CD8-positive, alpha-beta memory T cell (primary cell): ENCODE results near the gene ZC3H7A. TPM values are rescaled to one million over a fixed set of nuclear protein-coding genes. Genes with fewer than 3 reads are reported as not detected.
A peak's percentile ranks its signal among the peaks of the same experiment; 100 is the strongest.

Source experiments
- CTCF ChIA-PET: fragments of 350-600 bp; sonication (Branson Sonifier 250); formaldehyde crosslinking; loops from one replicate; lab custom pipeline; 2021; ENCODE audit warnings: antibody characterized with exemption; lab: Charles Lee
- POLR2A ChIA-PET: fragments of 350-600 bp; sonication (Branson Sonifier 250); formaldehyde crosslinking; loops from one replicate; lab custom pipeline; 2021; ENCODE audit warnings: antibody characterized with exemption; lab: Charles Lee
- DNase-seq, 5 donors: peaks; one replicate each; pipeline versions ENCODE4 v3.0.0 to v3.0.0-alpha.2; 2020 to 2022; ENCODE audit warnings: mixed read lengths in 1 of 5
- H3K27ac ChIP-seq: one replicate; pipeline ENCODE4 v1.7.0; 2013; ENCODE audit warnings: low read depth, mild to moderate bottlenecking, low read length, moderate library complexity
- H3K27me3 ChIP-seq: 2 replicates; pipeline ENCODE4 v1.7.0; 2013; ENCODE audit warnings: low read length, mild to moderate bottlenecking; ENCODE audit not compliant: insufficient read depth, poor library complexity, severe bottlenecking
- H3K36me3 ChIP-seq: 2 replicates; pipeline ENCODE4 v1.7.0; 2013; ENCODE audit warnings: mild to moderate bottlenecking, low read length, moderate library complexity; ENCODE audit not compliant: insufficient read depth
- H3K4me1 ChIP-seq: 2 replicates; pipeline ENCODE4 v1.7.0; 2013; ENCODE audit warnings: mild to moderate bottlenecking, low read length, moderate library complexity; ENCODE audit not compliant: insufficient read depth
- H3K4me3 ChIP-seq: 2 replicates; pipeline ENCODE4 v1.7.0; 2013; ENCODE audit warnings: mild to moderate bottlenecking, low read length
- H3K9me3 ChIP-seq: 2 replicates; pipeline ENCODE4 v1.7.0; 2013; ENCODE audit warnings: mild to moderate bottlenecking, low read length
- H3K27ac Mint-ChIP-seq, 8 donors: one replicate each; pipeline ENCODE4 v1.8.0; 2020 to 2021; ENCODE audit warnings: mixed read lengths in 8 of 8, mild to moderate bottlenecking in 6 of 8, inconsistent platforms in 3 of 8, moderate library complexity in 3 of 8
- H3K27me3 Mint-ChIP-seq, 2 donors: one replicate each; pipeline ENCODE4 v1.8.0; 2020 to 2021; ENCODE audit warnings: mixed read lengths in 2 of 2, mild to moderate bottlenecking in 1 of 2, moderate library complexity in 1 of 2
- H3K36me3 Mint-ChIP-seq, 3 donors: one replicate each; pipeline ENCODE4 v1.8.0; 2020 to 2021; ENCODE audit warnings: mixed read lengths in 3 of 3, inconsistent platforms in 1 of 3, mild to moderate bottlenecking in 1 of 3
- H3K4me1 Mint-ChIP-seq, 3 donors: one replicate each; pipeline ENCODE4 v1.8.0; 2020 to 2021; ENCODE audit warnings: mixed read lengths in 3 of 3, inconsistent platforms in 1 of 3, mild to moderate bottlenecking in 1 of 3
- H3K4me3 Mint-ChIP-seq, 7 donors: one replicate each; pipeline ENCODE4 v1.8.0; 2020 to 2021; ENCODE audit warnings: mixed read lengths in 7 of 7, mild to moderate bottlenecking in 6 of 7, moderate library complexity in 4 of 7, inconsistent platforms in 2 of 7
- H3K9me3 Mint-ChIP-seq, 5 donors: one replicate each; pipeline ENCODE4 v1.8.0; 2020 to 2022; ENCODE audit warnings: mixed read lengths in 5 of 5, mild to moderate bottlenecking in 3 of 5, moderate library complexity in 2 of 5, inconsistent platforms in 1 of 5
- polyA plus RNA-seq: library from polyadenylated mRNA; unstranded; fragments of 300-500 nt; fragmentation: Illumina TruSeq; gene quantifications from one replicate; pipeline ENCODE4 v1.2.3, GENCODE V29; 2021
- total RNA-seq, 2 experiments: library from RNA; stranded (reverse); gene quantifications; one replicate each; pipeline ENCODE4 v1.2.3, GENCODE V29; 2021

Gene ZC3H7A
- total and polyA plus RNA-seq, 3 experiments from 2014 or later: 35.6 to 54.2 (median 51.9) TPM

GRCh38 chr16:11759997-11760396 lies 37.1 kb downstream of the ZC3H7A start:
- H3K27ac Mint-ChIP-seq: peak overlapping the region in 2 of 8 donors; percentile 82 to 89
- no peaks in the 10 kb centered on the region for H3K4me1 Mint-ChIP-seq
- no peaks in the 10 kb centered on the region for H3K27me3 ChIP-seq
- DNase-seq: no peak
- ChIA-PET POLR2A (interaction anchor here (0.6 kb wide), 1 partner anchor 8 kb away, joined by 3 read pairs; no protein-coding TSS in a partner anchor), CTCF (interaction anchor here (1.4 kb wide), 1 partner anchor 26 kb away, joined by 3 read pairs; no protein-coding TSS in a partner anchor)
- no peaks in the 10 kb centered on the region for H3K27me3 Mint-ChIP-seq
- no peaks in the 10 kb centered on the region for H3K9me3 Mint-ChIP-seq
- no peak overlapping the region for H3K4me3 Mint-ChIP-seq
- H3K4me1 ChIP-seq: no peaks in the 10 kb centered on the region
- H3K36me3 ChIP-seq: peaks cover 64% of the 10 kb centered on the region
- no peaks in the 10 kb centered on the region for H3K9me3 ChIP-seq
- H3K36me3 Mint-ChIP-seq: peaks cover 7 to 88% (median 40%) of the 10 kb centered on the region in 3 donors
- no peak overlapping the region for H3K27ac ChIP-seq
- no peak overlapping the region for H3K4me3 ChIP-seq

GRCh38 chr16:11759163-11759834 lies 37.8 kb downstream of the ZC3H7A start:
- Histone ChIP-seq H3K27ac (no peak overlapping the region), H3K4me1 (no peaks in the 10 kb centered on the region), H3K4me3 (no peak overlapping the region), H3K36me3 (peaks cover 64% of the 10 kb centered on the region), H3K9me3 (no peaks in the 10 kb centered on the region), H3K27me3 (no peaks in the 10 kb centered on the region)
- Mint-ChIP-seq H3K27me3 (no peaks in the 10 kb centered on the region), H3K36me3 (peaks cover 7 to 83% (median 37%) of the 10 kb centered on the region in 3 donors), H3K4me1 (no peaks in the 10 kb centered on the region), H3K4me3 (no peak overlapping the region), H3K9me3 (no peaks in the 10 kb centered on the region), H3K27ac (peak overlapping the region in 2 of 8 donors; percentile 61 to 70)
- POLR2A ChIA-PET: no interaction called here
- DNase-seq: no peak
- CTCF ChIA-PET: interaction anchor here (1.4 kb wide), 2 partner anchors 27 to 38 kb away, joined by 3 to 4 read pairs; partner anchors contain the start of gene ZC3H7A

- Mint-ChIP-seq H3K9me3 (no peaks in the 10 kb centered on the region), H3K4me1 (no peaks in the 10 kb centered on the region), H3K27me3 (no peaks in the 10 kb centered on the region), H3K27ac (peak overlapping the region in 3 of 8 donors; percentile 17 to 43 (median 39)), H3K36me3 (peaks cover 11 to 83% (median 34%) of the 10 kb centered on the region in 3 donors), H3K4me3 (no peak overlapping the region)
- Histone ChIP-seq H3K27ac (no peak overlapping the region), H3K36me3 (peaks cover 65% of the 10 kb centered on the region), H3K9me3 (no peaks in the 10 kb centered on the region), H3K4me3 (no peak overlapping the region), H3K27me3 (no peaks in the 10 kb centered on the region), H3K4me1 (no peaks in the 10 kb centered on the region)
- DNase-seq: no peak
- ChIA-PET CTCF (interaction anchor here (0.7 to 1.4 kb wide), 2 partner anchors 14 to 40 kb away, joined by 3 to 4 read pairs; partner anchors contain the start of gene ZC3H7A), POLR2A (no interaction called here)
Observed at GRCh38 chr16:11757671-11758545, 39.1 kb downstream of the ZC3H7A start.

- no peak for DNase-seq
- peaks cover 57% of the 10 kb centered on the region for H3K36me3 ChIP-seq
- CTCF ChIA-PET: no interaction called here
- POLR2A ChIA-PET: no interaction called here
- Mint-ChIP-seq H3K9me3 (no peaks in the 10 kb centered on the region), H3K4me3 (no peak overlapping the region), H3K27ac (peak overlapping the region in 2 of 8 donors; percentile 2 to 90), H3K36me3 (peaks cover 10 to 79% (median 23%) of the 10 kb centered on the region in 3 donors), H3K27me3 (no peaks in the 10 kb centered on the region), H3K4me1 (no peaks in the 10 kb centered on the region)
- no peak overlapping the region for H3K27ac ChIP-seq
- H3K4me1 ChIP-seq: no peaks in the 10 kb centered on the region
- H3K27me3 ChIP-seq: no peaks in the 10 kb centered on the region
- H3K4me3 ChIP-seq: no peak overlapping the region
- no peaks in the 10 kb centered on the region for H3K9me3 ChIP-seq
Observed at GRCh38 chr16:11756248-11756647, 40.8 kb downstream of the ZC3H7A start.

- no peak overlapping the region for H3K4me3 ChIP-seq
- no peaks in the 10 kb centered on the region for H3K27me3 ChIP-seq
- peak overlapping the region in 1 of 8 donors; percentile 6 for H3K27ac Mint-ChIP-seq
- no peaks in the 10 kb centered on the region for H3K27me3 Mint-ChIP-seq
- no peak for DNase-seq
- H3K4me1 ChIP-seq: no peaks in the 10 kb centered on the region
- H3K9me3 ChIP-seq: no peaks in the 10 kb centered on the region
- H3K4me3 Mint-ChIP-seq: no peak overlapping the region
- ChIA-PET POLR2A (interaction anchor here (0.7 kb wide), 1 partner anchor 463 kb away, joined by 3 read pairs; no protein-coding TSS in a partner anchor), CTCF (no interaction called here)
- no peaks in the 10 kb centered on the region for H3K4me1 Mint-ChIP-seq
- H3K9me3 Mint-ChIP-seq: no peaks in the 10 kb centered on the region
- peaks cover 11 to 79% (median 23%) of the 10 kb centered on the region in 3 donors for H3K36me3 Mint-ChIP-seq
- no peak overlapping the region for H3K27ac ChIP-seq
- peaks cover 53% of the 10 kb centered on the region for H3K36me3 ChIP-seq
Observed at GRCh38 chr16:11755022-11755760, 41.9 kb downstream of the ZC3H7A start.

GRCh38 chr16:11752856-11753255 lies 44.2 kb downstream of the ZC3H7A start:
- Mint-ChIP-seq H3K4me3 (no peak overlapping the region), H3K4me1 (no peaks in the 10 kb centered on the region), H3K9me3 (no peaks in the 10 kb centered on the region), H3K36me3 (peaks cover 15 to 71% (median 21%) of the 10 kb centered on the region in 3 donors), H3K27ac (peak overlapping the region in 4 of 8 donors; percentile 30 to 85 (median 47)), H3K27me3 (no peaks in the 10 kb centered on the region)
- no peaks in the 10 kb centered on the region for H3K27me3 ChIP-seq
- H3K4me3 ChIP-seq: no peak overlapping the region
- H3K27ac ChIP-seq: no peak overlapping the region
- ChIA-PET POLR2A (interaction anchor here (0.5 kb wide), 1 partner anchor 32 kb away, joined by 6 read pairs; no protein-coding TSS in a partner anchor), CTCF (no interaction called here)
- H3K9me3 ChIP-seq: no peaks in the 10 kb centered on the region
- peaks cover 38% of the 10 kb centered on the region for H3K36me3 ChIP-seq
- DNase-seq: no peak
- no peaks in the 10 kb centered on the region for H3K4me1 ChIP-seq

GRCh38 chr16:11750056-11750455 lies 47.0 kb downstream of the ZC3H7A start:
- Histone ChIP-seq H3K27me3 (no peaks in the 10 kb centered on the region), H3K4me1 (no peaks in the 10 kb centered on the region), H3K4me3 (no peak overlapping the region), H3K9me3 (no peaks in the 10 kb centered on the region), H3K36me3 (peaks cover 19% of the 10 kb centered on the region), H3K27ac (no peak overlapping the region)
- ChIA-PET CTCF (interaction anchor here (1.1 kb wide), 1 partner anchor 36 kb away, joined by 3 read pairs; no protein-coding TSS in a partner anchor), POLR2A (no interaction called here)
- Mint-ChIP-seq H3K4me3 (no peak overlapping the region), H3K4me1 (no peaks in the 10 kb centered on the region), H3K27ac (peak overlapping the region in 5 of 8 donors; percentile 19 to 71 (median 27)), H3K27me3 (no peaks in the 10 kb centered on the region), H3K9me3 (no peaks in the 10 kb centered on the region), H3K36me3 (peaks cover 12 to 48% (median 15%) of the 10 kb centered on the region in 3 donors)
- DNase-seq: no peak
